Osteoblast (primary cell): ENCODE measurements around the gene ARHGAP28. TPM values are rescaled to one million over a fixed set of nuclear protein-coding genes. Genes with fewer than 3 reads are reported as not detected.

Source experiments
- DNase-seq: peaks from one replicate; pipeline ENCODE4 v3.0.0; 2011; ENCODE audit warnings: low spot score, mixed read lengths; ENCODE audit not compliant: insufficient read length; ENCODE audit errors: missing footprints
- H2AFZ ChIP-seq: 2 replicates; pipeline ENCODE4 v1.6.0; 2011; ENCODE audit warnings: mild to moderate bottlenecking, low read length
- H3K27ac ChIP-seq: 2 replicates; pipeline ENCODE4 v1.5.1; 2011; ENCODE audit warnings: mild to moderate bottlenecking, low read depth, low read length, moderate library complexity
- H3K27me3 ChIP-seq: 2 replicates; pipeline ENCODE4 v1.6.0; 2012; ENCODE audit warnings: mild to moderate bottlenecking, control low read depth, inconsistent platforms, low read length, moderate library complexity; ENCODE audit not compliant: insufficient read depth
- H3K36me3 ChIP-seq: 2 replicates; pipeline ENCODE4 v1.5.1; 2011; ENCODE audit warnings: mild to moderate bottlenecking, low read length, control low read depth, moderate library complexity; ENCODE audit not compliant: insufficient read depth
- H3K4me1 ChIP-seq: 2 replicates; pipeline ENCODE4 v1.5.1; 2011; ENCODE audit warnings: mild to moderate bottlenecking, low read length, control low read depth, moderate library complexity; ENCODE audit not compliant: insufficient read depth
- H3K4me2 ChIP-seq: 2 replicates; pipeline ENCODE4 v1.6.0; 2011; ENCODE audit warnings: mild to moderate bottlenecking, low read length; ENCODE audit not compliant: insufficient read depth
- H3K4me3 ChIP-seq: fragments of 200-600 bp; sonication (generic); 3 replicates; pipeline ENCODE4 v1.5.1; 2012; ENCODE audit warnings: mild to moderate bottlenecking, low read length, inconsistent platforms; ENCODE audit not compliant: insufficient read depth
- H3K79me2 ChIP-seq: 2 replicates; pipeline ENCODE4 v1.6.0; 2012; ENCODE audit warnings: mild to moderate bottlenecking, low read length, control low read depth, inconsistent platforms; ENCODE audit not compliant: insufficient read depth
- H3K9me3 ChIP-seq: 2 replicates; pipeline ENCODE4 v1.5.1; 2011; ENCODE audit warnings: low read depth, low read length, control low read depth
- H4K20me1 ChIP-seq: 2 replicates; pipeline ENCODE4 v1.6.0; 2012; ENCODE audit warnings: mild to moderate bottlenecking, low read length, control low read depth; ENCODE audit not compliant: insufficient read depth
- total RNA-seq: library from RNA; depleted of rRNA; stranded (reverse); fragments of >200 nt; gene quantifications from 2 replicates; pipeline ENCODE4 v1.2.3, GENCODE V29; 2012
- TF ChIP-seq, protein P1 (sequence below): IDR thresholded peaks from 2 replicates; pipeline ENCODE4 v1.5.1; 2011; ENCODE audit warnings: mild to moderate bottlenecking, low read depth, low read length, moderate library complexity; ENCODE audit errors: extremely low read depth

Gene ARHGAP28
- total RNA-seq, 1 donor, result 23.9 TPM

DNA sequence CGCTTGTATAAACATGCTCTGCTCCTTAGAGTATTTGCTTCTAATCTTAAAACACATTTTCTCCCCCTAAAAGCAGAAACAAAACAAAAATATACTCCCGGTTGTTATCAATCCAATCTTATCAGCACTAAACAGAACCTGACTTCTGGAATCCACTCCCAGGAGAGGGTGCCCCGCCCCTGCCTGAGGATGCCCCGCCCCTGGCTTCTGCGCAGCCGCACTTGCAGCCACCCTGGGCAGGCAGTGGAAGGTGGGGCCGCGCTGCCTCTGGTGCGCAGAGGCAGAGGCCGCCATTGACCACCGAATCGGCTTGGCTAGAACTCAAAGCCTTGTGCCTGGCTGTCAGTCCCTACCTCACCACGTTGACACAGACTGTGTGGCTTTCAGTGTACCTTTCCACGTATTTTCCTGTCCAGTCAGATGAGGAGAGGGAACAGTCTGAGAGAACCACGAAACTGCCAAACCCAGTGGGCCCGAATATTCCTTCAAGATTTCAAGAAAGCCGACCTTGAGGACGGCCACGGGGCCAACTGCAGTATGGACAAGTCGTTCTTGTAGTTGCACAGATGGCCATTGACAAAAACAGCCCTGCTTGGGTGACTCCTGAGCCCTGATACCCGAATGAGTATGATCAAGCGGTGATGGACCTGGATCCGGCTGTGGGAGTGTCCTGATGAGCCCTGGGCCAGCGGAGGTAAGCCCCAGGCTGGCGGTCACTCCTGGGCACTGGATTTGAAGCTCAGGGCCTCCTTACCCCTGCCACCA, 46.2 kb upstream of the ARHGAP28 start:
- Histone ChIP-seq H3K4me1 (no peaks in the 10 kb centered on the region), H3K9me3 (no peaks in the 10 kb centered on the region), H3K79me2 (no peaks in the 10 kb centered on the region), H3K4me3 (no peak overlapping the region), H3K36me3 (no peaks in the 10 kb centered on the region), H3K27ac (no peak overlapping the region), H3K27me3 (no peaks in the 10 kb centered on the region), H2AFZ (no peak overlapping the region), H4K20me1 (no peaks in the 10 kb centered on the region), H3K4me2 (no peak overlapping the region)
- TF ChIP-seq, protein P1, sequence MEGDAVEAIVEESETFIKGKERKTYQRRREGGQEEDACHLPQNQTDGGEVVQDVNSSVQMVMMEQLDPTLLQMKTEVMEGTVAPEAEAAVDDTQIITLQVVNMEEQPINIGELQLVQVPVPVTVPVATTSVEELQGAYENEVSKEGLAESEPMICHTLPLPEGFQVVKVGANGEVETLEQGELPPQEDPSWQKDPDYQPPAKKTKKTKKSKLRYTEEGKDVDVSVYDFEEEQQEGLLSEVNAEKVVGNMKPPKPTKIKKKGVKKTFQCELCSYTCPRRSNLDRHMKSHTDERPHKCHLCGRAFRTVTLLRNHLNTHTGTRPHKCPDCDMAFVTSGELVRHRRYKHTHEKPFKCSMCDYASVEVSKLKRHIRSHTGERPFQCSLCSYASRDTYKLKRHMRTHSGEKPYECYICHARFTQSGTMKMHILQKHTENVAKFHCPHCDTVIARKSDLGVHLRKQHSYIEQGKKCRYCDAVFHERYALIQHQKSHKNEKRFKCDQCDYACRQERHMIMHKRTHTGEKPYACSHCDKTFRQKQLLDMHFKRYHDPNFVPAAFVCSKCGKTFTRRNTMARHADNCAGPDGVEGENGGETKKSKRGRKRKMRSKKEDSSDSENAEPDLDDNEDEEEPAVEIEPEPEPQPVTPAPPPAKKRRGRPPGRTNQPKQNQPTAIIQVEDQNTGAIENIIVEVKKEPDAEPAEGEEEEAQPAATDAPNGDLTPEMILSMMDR, result no peak
- DNase-seq, result no peak

DNA sequence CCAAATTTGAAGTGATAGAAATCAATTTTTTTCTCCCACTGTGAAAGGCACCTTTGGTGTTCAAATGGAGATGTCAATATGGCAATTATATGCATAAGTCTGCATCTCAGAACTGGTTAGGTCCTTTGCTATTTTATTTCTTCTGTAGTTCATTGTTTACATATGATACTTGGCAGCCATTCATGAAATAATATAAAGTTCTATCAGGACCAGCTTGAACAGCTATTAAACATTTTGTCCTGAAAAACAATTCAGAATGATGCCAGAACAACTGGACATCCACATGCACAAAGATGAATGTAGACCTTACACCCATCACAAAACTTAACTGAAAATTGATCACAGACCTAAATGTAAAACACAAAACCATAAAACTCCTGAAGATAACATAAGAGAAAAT, 41.8 kb upstream of the ARHGAP28 start:
- H3K4me2 ChIP-seq, result no peak overlapping the region
- TF ChIP-seq, protein P1, result no peak
- H3K27me3 ChIP-seq, result no peaks in the 10 kb centered on the region
- no peaks in the 10 kb centered on the region for H3K79me2 ChIP-seq
- no peak overlapping the region for H3K4me3 ChIP-seq
- no peaks in the 10 kb centered on the region for H3K36me3 ChIP-seq
- H4K20me1 ChIP-seq, result no peaks in the 10 kb centered on the region
- DNase-seq, result no peak
- no peaks in the 10 kb centered on the region for H3K4me1 ChIP-seq
- no peaks in the 10 kb centered on the region for H3K9me3 ChIP-seq
- H2AFZ ChIP-seq, result no peak overlapping the region
- H3K27ac ChIP-seq, result no peak overlapping the region

DNA sequence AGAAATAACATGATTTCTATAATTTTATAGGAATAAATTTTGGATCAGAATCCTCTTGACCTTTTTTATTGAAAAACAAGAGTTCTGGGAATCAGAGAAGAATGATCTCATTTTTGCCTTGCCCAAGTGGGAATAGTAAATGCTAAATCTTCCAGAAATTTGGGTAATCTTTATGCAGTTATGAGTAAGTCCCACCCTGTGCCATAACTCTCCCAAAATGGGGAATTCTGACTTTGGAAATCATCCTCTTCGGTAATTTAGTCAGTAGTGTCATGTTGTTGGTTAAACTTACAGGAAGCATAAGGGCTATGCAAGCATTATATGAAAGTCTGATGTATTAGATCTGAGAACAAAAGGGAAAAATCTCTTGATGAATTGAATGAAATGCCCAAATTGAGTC, 20.6 kb upstream of the ARHGAP28 start:
- DNase-seq, result no peak
- Histone ChIP-seq H4K20me1 (no peaks in the 10 kb centered on the region), H3K27ac (no peak overlapping the region), H3K4me3 (no peak overlapping the region), H2AFZ (no peak overlapping the region), H3K36me3 (no peaks in the 10 kb centered on the region), H3K4me1 (no peaks in the 10 kb centered on the region), H3K9me3 (no peaks in the 10 kb centered on the region), H3K27me3 (no peaks in the 10 kb centered on the region), H3K79me2 (no peaks in the 10 kb centered on the region), H3K4me2 (no peak overlapping the region)
- TF ChIP-seq, protein P1, result no peak

DNA sequence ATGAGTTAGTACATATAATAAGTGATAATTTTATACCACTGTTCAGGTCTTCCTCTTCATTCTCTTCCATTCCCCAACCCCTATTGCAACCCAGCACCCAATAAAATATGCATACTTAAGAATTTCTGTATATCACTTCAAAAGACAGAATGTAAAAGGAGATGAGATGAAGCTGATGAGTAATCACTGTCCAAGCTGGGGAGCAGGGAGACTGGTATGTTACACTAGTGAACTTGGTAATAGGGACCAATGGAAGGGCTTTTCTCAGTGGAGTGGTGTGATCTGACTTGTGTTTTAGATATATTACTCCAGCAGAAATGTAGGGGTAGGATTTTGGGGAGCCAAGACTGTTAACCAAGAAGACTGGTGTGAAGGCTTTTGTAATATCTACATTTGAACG, 18.0 kb upstream of the ARHGAP28 start:
- Histone ChIP-seq H3K4me1 (no peaks in the 10 kb centered on the region), H3K4me2 (no peak overlapping the region), H4K20me1 (no peaks in the 10 kb centered on the region), H3K27me3 (no peaks in the 10 kb centered on the region), H3K27ac (no peak overlapping the region), H2AFZ (no peak overlapping the region), H3K36me3 (no peaks in the 10 kb centered on the region), H3K9me3 (no peaks in the 10 kb centered on the region), H3K4me3 (no peak overlapping the region), H3K79me2 (no peaks in the 10 kb centered on the region)
- no peak for DNase-seq
- TF ChIP-seq, protein P1, result no peak
